Measurements from ENCODE around the gene VAMP5.

GRCh38 chr2:85583667-85584353, 421 bp upstream of the VAMP5 start:
- no peak for TF ChIP-seq POLR2A (IDR thresholded peaks at IDR 0.05; ENCODE audit: low read length)
- TF ChIP-seq GATA1 (IDR thresholded peaks at IDR 0.05; ENCODE audit: low read depth, low read length): no peak
